ENCODE measurements around the gene TLE5. TPM values are rescaled to one million over a fixed set of nuclear protein-coding genes. Genes with fewer than 3 reads are reported as not detected.

The TLE5 gene
- total and polyA plus RNA-seq, 10 of the 15 experiments (the other 5 are each of a cell fraction or from before 2014, with no cell fraction given): 2.5 to 373 (median 154) TPM

DNA sequence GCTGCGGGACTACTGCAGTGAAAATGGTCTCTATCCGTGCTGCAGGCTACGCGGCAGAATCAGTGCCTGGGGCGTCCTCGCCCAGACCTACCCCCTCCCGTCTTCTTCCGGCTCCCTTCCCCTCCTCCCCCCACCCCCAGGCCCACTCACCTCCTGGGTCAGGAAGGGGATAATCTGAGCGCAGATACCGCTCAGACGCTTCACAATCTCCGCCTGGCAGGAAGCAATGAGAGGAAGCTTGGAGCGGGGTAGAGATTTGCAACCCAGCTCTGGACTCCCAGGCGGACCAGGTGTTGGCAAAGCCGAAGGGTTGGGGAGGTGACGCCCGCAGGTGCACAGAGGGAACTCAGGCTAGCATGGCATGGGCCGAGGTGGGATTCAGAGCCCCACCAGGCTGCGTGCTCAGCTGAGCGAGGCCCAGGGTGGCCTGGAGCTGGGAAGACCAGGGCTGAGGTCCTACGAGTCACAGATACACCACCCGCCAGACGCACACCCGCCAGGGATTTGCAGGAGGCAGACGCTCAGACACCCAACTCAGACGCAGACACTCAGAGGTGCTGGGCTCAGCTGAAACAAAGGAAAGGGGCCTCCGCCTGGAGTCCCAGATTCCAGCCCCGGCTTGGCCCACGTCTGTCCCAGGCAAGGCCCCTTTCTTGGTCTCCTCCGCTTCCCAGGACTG lies 37.3 kb downstream of the TLE5 start:
- H3K9ac ChIP-seq (ENCODE audit: control insufficient read depth, insufficient read depth, low read length): no peak overlapping the region
- CTCF ChIA-PET: no interaction called here
- H3K27ac ChIP-seq (ENCODE audit: control insufficient read depth, insufficient read depth): no peak overlapping the region
- RAD21 ChIA-PET (ENCODE audit: unreplicated experiment): no interaction called here
- WGBS (ENCODE audit: insufficient coverage, insufficient replicate concordance, low lambda C conversion rate, missing lambda C conversion rate): 19% methylated on average over 29 of the region's 30 CpGs
- H3K79me2 ChIP-seq (ENCODE audit: control insufficient read depth, insufficient read depth, low read length): no peaks in the 10 kb centered on the region
- no peaks in the 10 kb centered on the region for H4K20me1 ChIP-seq (ENCODE audit: control insufficient read depth, insufficient read depth)
- no peaks in the 10 kb centered on the region for H3K4me1 ChIP-seq (ENCODE audit: control insufficient read depth, insufficient read depth, low read length)
- intact Hi-C loops (cut with micrococcal nuclease; ENCODE audit: unreplicated experiment): no loop called here
- no peak for TF ChIP-seq SUPT20H (IDR thresholded peaks at IDR 0.05; ENCODE audit: borderline replicate concordance, control insufficient read depth, low read depth, low read length)
- POLR2A ChIA-PET: interaction anchor here (1.3 kb wide), 1 partner anchor 11 kb away, joined by 6 read pairs; no protein-coding TSS in a partner anchor
- in situ Hi-C loops (cut with MboI): no loop called here
- H3K4me3 ChIP-seq: no peak overlapping the region
- peaks cover 3% of the 10 kb centered on the region; the same call in 2 of the 3 replicates for H3K9me3 ChIP-seq (replicated peaks; ENCODE audit: control insufficient read depth, insufficient read depth, low read length)
- BruUV-seq (replicated peaks): no TSS peak
- SMC1A ChIA-PET (ENCODE audit: uncharacterized antibody, unreplicated experiment): no interaction called here
- H3K27me3 ChIP-seq (replicated peaks in 1 of 2; ENCODE audit: control insufficient read depth in 2 of 2, insufficient read depth in 2 of 2, low read length in 1 of 2): peaks cover 11 to 17% of the 10 kb centered on the region in 2 experiments
- no peak overlapping the region for H3K4me2 ChIP-seq (ENCODE audit: control insufficient read depth, insufficient read depth)
- H3K36me3 ChIP-seq (ENCODE audit: control insufficient read depth in 2 of 2, insufficient read depth in 2 of 2, low read length in 1 of 2): no peaks in the 10 kb centered on the region
- no peak for FAIRE-seq
- no peak for DNase-seq (ENCODE audit: low read depth, low spot score)
- no peak for ATAC-seq
- H2AFZ ChIP-seq (ENCODE audit: control insufficient read depth, low read depth, low read length): no peak overlapping the region

DNA sequence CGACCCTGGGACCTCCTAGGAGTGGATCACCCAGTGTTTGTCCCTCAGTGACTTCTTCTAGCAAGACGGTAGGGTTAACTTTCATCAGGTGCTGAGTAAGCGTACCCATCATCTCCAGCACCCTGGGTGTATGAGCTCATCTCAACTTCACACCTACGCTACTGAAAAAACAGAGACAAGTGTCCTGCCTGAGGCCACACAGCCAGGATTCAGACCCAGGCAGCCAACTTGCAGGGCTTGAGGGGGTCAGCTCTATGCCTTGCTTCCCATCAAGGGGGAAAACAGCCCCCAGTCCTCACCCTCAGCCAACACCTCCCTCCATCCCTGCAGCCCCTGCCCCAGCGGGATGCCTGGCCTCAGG lies 37.8 kb downstream of the TLE5 start:
- ChIA-PET CTCF (no interaction called here), SMC1A (ENCODE audit: uncharacterized antibody, unreplicated experiment) (no interaction called here), POLR2A (interaction anchor here (1.3 kb wide), 1 partner anchor 11 kb away, joined by 6 read pairs; no protein-coding TSS in a partner anchor), RAD21 (ENCODE audit: unreplicated experiment) (no interaction called here)
- no peaks in the 10 kb centered on the region for H3K4me1 ChIP-seq (ENCODE audit: control insufficient read depth, insufficient read depth, low read length)
- H3K9me3 ChIP-seq (replicated peaks; ENCODE audit: control insufficient read depth, insufficient read depth, low read length): peaks cover 3% of the 10 kb centered on the region; the same call in 2 of the 3 replicates
- no peak for DNase-seq (ENCODE audit: low read depth, low spot score)
- H4K20me1 ChIP-seq (ENCODE audit: control insufficient read depth, insufficient read depth): no peaks in the 10 kb centered on the region
- no peak overlapping the region for H3K4me2 ChIP-seq (ENCODE audit: control insufficient read depth, insufficient read depth)
- no TSS peak for BruUV-seq (replicated peaks)
- in situ Hi-C loops (cut with MboI): no loop called here
- no peak overlapping the region for H3K4me3 ChIP-seq
- no peaks in the 10 kb centered on the region for H3K79me2 ChIP-seq (ENCODE audit: control insufficient read depth, insufficient read depth, low read length)
- H3K27ac ChIP-seq (ENCODE audit: control insufficient read depth, insufficient read depth): no peak overlapping the region
- no peaks in the 10 kb centered on the region for H3K36me3 ChIP-seq (ENCODE audit: control insufficient read depth in 2 of 2, insufficient read depth in 2 of 2, low read length in 1 of 2)
- H3K27me3 ChIP-seq (replicated peaks in 1 of 2; ENCODE audit: control insufficient read depth in 2 of 2, insufficient read depth in 2 of 2, low read length in 1 of 2): peaks cover 8 to 16% of the 10 kb centered on the region in 2 experiments
- no peak for FAIRE-seq
- intact Hi-C loops (cut with micrococcal nuclease; ENCODE audit: unreplicated experiment): no loop called here
- H2AFZ ChIP-seq (ENCODE audit: control insufficient read depth, low read depth, low read length): no peak overlapping the region
- ATAC-seq: no peak
- TF ChIP-seq CBX5 (IDR thresholded peaks at IDR 0.05; ENCODE audit: low read depth): no peak
- no peak overlapping the region for H3K9ac ChIP-seq (ENCODE audit: control insufficient read depth, insufficient read depth, low read length)
- 16% methylated on average over 5 of the region's 5 CpGs for WGBS (ENCODE audit: insufficient coverage, insufficient replicate concordance, low lambda C conversion rate, missing lambda C conversion rate)

All from GM12878 (cell line).